GM21360 (cell line): ENCODE measurements around the gene SCO2.

Source experiments
- ATAC-seq: cut with Tn5 transposase; IDR thresholded peaks from one replicate; pipeline ENCODE4 v1.9.1; 2021; ENCODE audit warnings: mild to moderate bottlenecking, moderate library complexity; ENCODE audit not compliant: unreplicated experiment

Gene SCO2

DNA sequence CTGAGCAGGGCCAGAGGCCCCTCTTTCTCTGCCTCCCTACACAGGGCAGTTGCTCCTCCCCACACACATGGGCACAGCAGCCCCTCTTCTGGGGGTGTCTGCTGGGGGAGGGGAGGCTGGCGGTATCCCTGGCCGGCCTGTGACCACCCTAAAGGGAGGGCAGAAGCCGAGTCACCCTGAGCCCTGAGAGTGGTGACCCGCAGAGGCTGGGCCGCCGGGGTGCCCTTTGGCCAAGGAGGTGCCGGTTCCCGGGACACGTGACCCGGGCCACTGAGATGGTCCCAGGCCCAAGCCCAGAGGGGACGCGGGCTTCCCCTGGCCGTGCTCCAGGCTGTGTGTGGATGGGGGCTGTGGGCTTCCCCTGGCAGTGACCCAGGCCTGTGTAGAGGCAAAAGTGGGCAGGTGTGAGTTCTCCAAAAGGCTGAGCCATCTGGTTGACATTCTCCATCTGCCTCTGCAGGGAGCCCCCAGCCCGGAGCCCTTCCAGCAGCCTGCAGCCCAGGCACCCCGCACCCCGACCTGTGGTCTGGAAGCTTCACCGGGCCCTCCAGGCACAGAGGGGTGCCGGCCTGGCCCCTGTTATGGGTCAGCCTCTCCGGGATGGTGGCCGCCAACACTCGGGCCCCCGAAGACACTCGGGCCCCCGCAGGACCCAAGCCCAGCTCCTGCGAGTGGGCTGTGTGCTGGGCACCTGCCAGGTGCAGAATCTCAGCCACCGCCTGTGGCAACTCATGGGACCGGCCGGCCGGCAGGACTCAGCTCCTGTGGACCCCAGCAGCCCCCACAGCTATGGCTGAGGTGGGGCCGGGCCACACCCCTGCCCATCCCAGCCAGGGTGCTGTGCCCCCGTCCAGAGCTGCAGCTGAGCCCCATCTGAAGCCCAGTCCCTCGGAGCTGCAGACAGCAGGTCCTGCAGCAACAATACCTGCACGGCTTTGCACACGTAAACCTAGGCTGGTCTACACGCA is 43.0 kb downstream of the SCO2 start:
- no peak for ATAC-seq

DNA sequence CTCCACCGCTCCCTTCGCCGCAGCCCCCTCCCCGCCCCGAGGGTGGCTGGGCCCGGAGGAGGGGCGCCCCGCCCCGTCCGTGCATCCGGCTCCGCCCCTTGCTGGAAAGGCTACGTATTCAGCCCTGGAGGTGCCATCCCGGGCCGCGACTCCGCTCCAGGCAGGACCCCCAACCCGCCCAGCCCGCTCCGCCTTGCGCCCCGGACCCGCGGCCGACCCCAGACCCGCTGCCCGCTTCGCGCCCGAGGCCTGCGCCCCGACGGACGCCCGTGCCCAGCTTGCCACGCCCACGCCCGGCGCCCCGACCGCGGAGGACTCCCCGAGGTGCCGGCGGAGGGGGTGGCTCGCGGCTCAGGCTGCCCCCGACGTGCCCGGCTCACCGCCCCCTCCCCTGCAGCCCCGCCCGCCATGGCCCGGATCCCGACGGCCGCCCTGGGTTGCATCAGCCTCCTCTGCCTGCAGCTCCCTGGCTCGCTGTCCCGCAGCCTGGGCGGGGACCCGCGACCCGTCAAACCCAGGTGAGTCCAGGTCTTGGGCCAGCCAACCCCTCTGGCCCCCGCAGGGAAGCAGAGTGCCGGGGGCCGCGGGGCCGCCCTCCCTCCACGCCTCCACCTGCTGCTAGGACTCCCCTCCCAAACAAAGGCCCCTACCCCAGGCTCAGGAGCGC is 43.8 kb downstream of the SCO2 start, which contains the start of gene ADM2:
Gene ADM2, plus strand, starts transcription at position 104 of the 667 bp plus-strand sequence. Its CDS starts 305 bp downstream, at position 409.
- ATAC-seq, result no peak

DNA sequence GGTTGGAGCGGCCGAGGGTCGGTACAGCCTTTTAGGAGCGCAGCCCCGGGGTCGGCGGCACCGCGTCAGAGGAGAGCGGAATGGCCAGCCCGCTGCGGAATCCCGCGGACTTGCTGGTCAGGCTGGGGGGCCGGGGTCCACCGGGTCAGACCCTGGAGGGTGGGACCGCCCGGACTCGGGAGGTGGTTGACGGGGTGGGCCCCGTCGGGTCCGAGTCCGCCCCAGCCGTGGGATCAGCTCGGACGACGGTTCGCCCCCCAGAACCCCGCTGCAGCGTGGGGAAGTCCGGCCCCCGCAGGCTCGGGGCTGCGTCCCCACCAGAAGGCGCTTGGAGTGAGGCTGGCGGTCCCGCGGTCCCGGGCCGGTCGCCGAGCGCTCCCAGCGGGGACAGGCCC is 44.4 kb downstream of the SCO2 start:
- no peak for ATAC-seq

DNA sequence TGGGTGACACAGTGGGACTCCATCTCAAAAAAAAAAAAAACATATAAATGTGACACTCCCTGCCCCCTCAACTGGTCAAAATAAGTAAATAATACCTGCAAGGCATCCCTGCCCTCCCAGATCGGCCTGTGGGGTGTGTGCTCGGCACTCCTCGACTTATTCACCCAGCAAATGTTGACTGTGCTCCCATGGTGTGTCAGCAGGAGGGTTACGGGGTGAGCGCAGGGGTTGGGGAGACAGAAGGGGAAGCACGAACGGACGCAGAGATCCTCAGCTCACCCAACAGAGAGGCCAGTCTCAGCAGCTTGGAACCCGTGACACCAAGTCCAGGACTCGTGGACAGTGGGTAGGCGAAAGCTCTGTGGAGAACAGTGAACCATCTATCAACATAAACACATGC is 45.7 kb downstream of the SCO2 start:
- ATAC-seq, result no peak

- no peak for ATAC-seq
These were observed 47.5 kb downstream of the SCO2 start for GRCh38 chr22:50477923-50478322.

DNA sequence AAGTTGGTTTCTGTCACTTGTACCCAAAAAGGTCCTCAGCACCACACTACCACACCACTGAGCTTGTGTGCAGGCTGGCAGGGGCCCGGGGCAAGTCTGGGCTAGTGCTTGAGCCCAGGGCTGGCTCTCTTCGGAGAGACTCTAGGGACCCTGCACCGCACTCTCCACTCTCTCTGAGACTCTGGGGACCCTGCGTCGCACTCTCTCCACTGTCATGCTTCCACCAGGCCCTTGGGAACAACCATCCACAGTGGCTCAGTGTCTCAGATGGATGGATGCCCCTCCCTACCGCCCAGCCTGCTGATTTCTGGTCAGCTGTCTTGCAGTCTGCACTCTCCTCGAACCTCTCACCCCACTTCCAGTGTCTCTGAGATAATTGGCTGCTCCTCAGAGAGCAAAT is 48.5 kb downstream of the SCO2 start:
- no peak for ATAC-seq

GRCh38 chr22:50475652-50476002 is 49.8 kb downstream of the SCO2 start:
- ATAC-seq, result no peak

DNA sequence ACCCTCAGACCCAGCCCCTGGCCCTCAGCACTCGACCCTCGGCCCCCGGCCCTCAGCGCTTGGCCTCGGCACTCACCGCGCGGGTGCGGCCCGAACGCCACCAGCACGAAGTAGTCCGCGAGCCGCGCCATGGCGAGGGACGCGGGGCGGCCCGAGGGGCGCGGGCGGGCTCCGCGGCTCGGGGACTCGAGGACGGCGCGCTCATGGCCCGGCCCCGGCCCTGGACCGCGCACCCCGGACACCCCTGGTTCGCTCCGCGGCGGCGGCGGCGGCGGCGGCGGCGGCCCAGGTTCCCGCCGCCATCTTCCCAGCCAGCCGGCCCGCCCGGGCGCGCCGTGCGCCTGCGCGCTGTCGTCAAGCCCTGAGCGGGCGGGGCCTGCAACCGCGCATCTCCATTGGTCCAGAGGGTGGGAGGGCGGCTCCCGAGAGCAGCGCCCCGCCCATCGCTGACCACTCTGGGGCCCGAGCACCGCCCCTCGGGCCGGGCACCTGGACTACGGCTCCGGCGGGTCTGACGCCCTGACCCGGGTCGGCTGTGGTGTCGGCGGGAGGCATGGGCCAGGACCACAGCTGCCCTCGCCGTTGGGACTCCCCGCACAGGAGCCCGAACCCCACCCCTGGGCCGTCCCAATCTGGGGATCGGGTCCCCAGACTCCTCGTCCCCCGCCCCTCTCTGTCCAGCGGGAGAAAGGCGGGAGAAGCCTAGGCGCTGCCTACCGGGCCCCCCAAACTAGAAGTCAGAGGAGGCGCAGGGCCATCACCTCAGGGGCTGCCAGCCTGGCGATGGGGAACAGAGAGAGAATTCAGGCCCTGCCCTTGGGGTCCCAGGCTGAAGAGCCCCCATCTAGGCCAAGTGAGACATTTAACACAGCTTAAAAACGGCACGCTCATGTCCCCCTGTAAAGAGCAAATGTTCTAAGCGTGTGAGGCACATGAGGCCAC is 50.4 kb downstream of the SCO2 start, which contains the start of gene SBF1:
Gene SBF1, minus strand, starts transcription at position 326 of the 942 bp plus-strand sequence. Its CDS starts 195 bp downstream, at position 131.
- peak; percentile 66 for ATAC-seq

DNA sequence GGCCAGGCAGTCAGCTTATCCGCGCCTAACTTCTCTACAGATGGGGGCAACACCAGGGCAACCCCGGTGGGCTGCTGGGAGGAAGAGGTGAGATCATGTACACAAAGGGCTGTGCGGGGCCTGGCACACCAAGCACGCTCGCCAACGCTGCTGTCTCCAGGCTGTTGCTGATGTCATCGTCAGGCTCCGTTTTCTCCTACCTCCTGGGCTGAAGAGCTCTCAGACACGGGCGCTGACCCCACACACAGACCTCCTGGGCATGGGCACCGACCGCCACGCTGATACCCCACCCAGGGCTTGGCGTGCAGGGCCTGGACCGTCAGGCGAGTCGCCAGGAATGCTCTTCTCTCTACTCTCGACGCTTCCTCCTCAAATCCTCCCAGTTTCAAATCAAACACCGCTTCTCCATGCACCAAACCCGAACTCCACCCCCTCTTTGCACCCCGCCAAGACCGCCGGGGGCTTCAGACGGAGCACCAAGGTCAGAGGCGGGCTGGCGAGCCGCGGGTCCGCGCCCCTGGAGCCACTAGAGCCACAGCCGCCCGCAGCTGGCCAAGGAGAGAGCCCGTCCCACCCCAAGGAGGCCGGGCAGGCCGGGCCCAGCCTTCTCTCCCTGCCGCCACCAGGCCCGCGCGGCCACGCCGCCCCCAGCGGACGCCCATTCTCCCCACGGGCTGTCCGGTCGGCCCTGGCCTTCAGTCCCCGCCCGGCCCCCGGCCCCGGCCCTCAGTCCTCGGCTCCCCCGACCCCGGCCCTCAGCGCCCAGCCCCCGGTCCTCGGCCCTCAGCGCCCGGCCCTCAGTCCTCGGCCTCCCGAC is 51.3 kb downstream of the SCO2 start:
- no peak for ATAC-seq
